GM19099 (cell line): ENCODE data around the gene PTGER4.

Experiments used
- POLR2A ChIP-seq: IDR thresholded peaks from 3 replicates; pipeline ENCODE4 v1.6.1; 2011; ENCODE audit warnings: low read depth; ENCODE audit not compliant: insufficient read length; ENCODE audit errors: extremely low read depth

The PTGER4 gene

GRCh38 chr5:40681363-40682153, 1.8 kb downstream of the PTGER4 start:
- no peak for TF ChIP-seq POLR2A

- no peak for TF ChIP-seq POLR2A
Observed at GRCh38 chr5:40682154-40683017, 2.7 kb downstream of the PTGER4 start.

- TF ChIP-seq POLR2A: no peak
Observed at GRCh38 chr5:40683305-40683704, 3.6 kb downstream of the PTGER4 start.

GRCh38 chr5:40685193-40685592, 5.5 kb downstream of the PTGER4 start:
- no peak for TF ChIP-seq POLR2A

GRCh38 chr5:40685976-40686486, 6.3 kb downstream of the PTGER4 start:
- no peak for TF ChIP-seq POLR2A

- TF ChIP-seq POLR2A: no peak
Observed at GRCh38 chr5:40687321-40687720, 7.6 kb downstream of the PTGER4 start.

- no peak for TF ChIP-seq POLR2A
Observed at GRCh38 chr5:40688127-40688761, 8.5 kb downstream of the PTGER4 start.

GRCh38 chr5:40688996-40689395, 9.3 kb downstream of the PTGER4 start:
- no peak for TF ChIP-seq POLR2A

GRCh38 chr5:40689438-40689837, 9.7 kb downstream of the PTGER4 start:
- TF ChIP-seq POLR2A: no peak

GRCh38 chr5:40690267-40690666, 10.6 kb downstream of the PTGER4 start:
- no peak for TF ChIP-seq POLR2A

- TF ChIP-seq POLR2A: no peak
Observed at GRCh38 chr5:40691894-40692293, 12.2 kb downstream of the PTGER4 start.

- TF ChIP-seq POLR2A: no peak
Observed at GRCh38 chr5:40694433-40694832, 14.7 kb downstream of the PTGER4 start.

- TF ChIP-seq POLR2A: no peak
Observed at GRCh38 chr5:40700116-40700782, 20.5 kb downstream of the PTGER4 start.

GRCh38 chr5:40714001-40714400, 34.3 kb downstream of the PTGER4 start:
- TF ChIP-seq POLR2A: no peak

GRCh38 chr5:40716000-40716399, 36.3 kb downstream of the PTGER4 start:
- no peak for TF ChIP-seq POLR2A

GRCh38 chr5:40716590-40716989, 36.9 kb downstream of the PTGER4 start:
- TF ChIP-seq POLR2A: no peak

GRCh38 chr5:40717281-40717680, 37.6 kb downstream of the PTGER4 start:
- no peak for TF ChIP-seq POLR2A
